Nephron progenitor cell (in vitro differentiated cells): ENCODE measurements around the gene BBX.
A peak's percentile ranks its signal among the peaks of the same experiment; 100 is the strongest.

ENCODE experiments used
- DNase-seq: peaks from one replicate; pipeline ENCODE4 v3.0.0; 2021
- H3K27ac Mint-ChIP-seq: 2 replicates; pipeline ENCODE4 v1.8.0; 2021; ENCODE audit warnings: mild to moderate bottlenecking, moderate library complexity, mixed read lengths
- H3K27me3 Mint-ChIP-seq: 2 replicates; pipeline ENCODE4 v1.8.0; 2021; ENCODE audit warnings: mild to moderate bottlenecking, low read depth, mixed read lengths; ENCODE audit not compliant: poor library complexity
- H3K36me3 Mint-ChIP-seq: 2 replicates; pipeline ENCODE4 v1.8.0; 2021; ENCODE audit warnings: low read depth, mixed read lengths
- H3K4me1 Mint-ChIP-seq: 2 replicates; pipeline ENCODE4 v1.8.0; 2021; ENCODE audit warnings: mixed read lengths
- H3K4me3 Mint-ChIP-seq: 2 replicates; pipeline ENCODE4 v1.8.0; 2021; ENCODE audit warnings: mild to moderate bottlenecking, moderate library complexity, mixed read lengths
- H3K9me3 Mint-ChIP-seq: 2 replicates; pipeline ENCODE4 v1.8.0; 2021; ENCODE audit warnings: mild to moderate bottlenecking, moderate library complexity, mixed read lengths
- CTCF ChIP-seq: fragments of 200-600 bp; sonication (generic); IDR thresholded peaks from 2 replicates; pipeline ENCODE4 v1.5.0; 2021; ENCODE audit warnings: antibody characterized with exemption

Gene BBX

GRCh38 chr3:107522510-107523288, at the start of gene BBX:
BBX (plus strand) TSS chr3:107522962; CDS start chr3:107710461, 187,499 bp downstream.
- no peaks in the 10 kb centered on the region for H3K9me3 Mint-ChIP-seq
- peaks cover 7% of the 10 kb centered on the region for H3K27me3 Mint-ChIP-seq
- peak within 1 kb of the TSS; percentile 93 for H3K27ac Mint-ChIP-seq
- peaks cover 30% of the 10 kb centered on the region for H3K4me1 Mint-ChIP-seq
- H3K4me3 Mint-ChIP-seq, result peak within 1 kb of the TSS; percentile 96
- DNase-seq, result peak; percentile 90
- no peak for TF ChIP-seq CTCF
- H3K36me3 Mint-ChIP-seq, result peaks cover 12% of the 10 kb centered on the region

GRCh38 chr3:107476462-107476861, 46.3 kb upstream of the BBX start:
- TF ChIP-seq CTCF, result no peak
- DNase-seq, result no peak
- no peak overlapping the region for H3K27ac Mint-ChIP-seq
- no peaks in the 10 kb centered on the region for H3K4me1 Mint-ChIP-seq
- H3K27me3 Mint-ChIP-seq, result peaks cover 8% of the 10 kb centered on the region
- no peak overlapping the region for H3K4me3 Mint-ChIP-seq
- no peaks in the 10 kb centered on the region for H3K36me3 Mint-ChIP-seq
- H3K9me3 Mint-ChIP-seq, result peaks cover 38% of the 10 kb centered on the region

- H3K4me1 Mint-ChIP-seq, result no peaks in the 10 kb centered on the region
- H3K27me3 Mint-ChIP-seq, result no peaks in the 10 kb centered on the region
- H3K36me3 Mint-ChIP-seq, result no peaks in the 10 kb centered on the region
- no peak for TF ChIP-seq CTCF
- H3K9me3 Mint-ChIP-seq, result no peaks in the 10 kb centered on the region
- DNase-seq, result no peak
- H3K27ac Mint-ChIP-seq, result no peak overlapping the region
- H3K4me3 Mint-ChIP-seq, result no peak overlapping the region
These were observed 35.3 kb upstream of the BBX start for GRCh38 chr3:107487490-107487889.

- no peak for DNase-seq
- Mint-ChIP-seq H3K9me3 (no peaks in the 10 kb centered on the region), H3K4me1 (no peaks in the 10 kb centered on the region), H3K27ac (no peak overlapping the region), H3K36me3 (no peaks in the 10 kb centered on the region), H3K27me3 (no peaks in the 10 kb centered on the region), H3K4me3 (no peak overlapping the region)
- no peak for TF ChIP-seq CTCF
These were observed 33.8 kb upstream of the BBX start for GRCh38 chr3:107488942-107489341.

- no peak overlapping the region for H3K4me3 Mint-ChIP-seq
- DNase-seq, result no peak
- no peaks in the 10 kb centered on the region for H3K36me3 Mint-ChIP-seq
- H3K27ac Mint-ChIP-seq, result no peak overlapping the region
- H3K9me3 Mint-ChIP-seq, result no peaks in the 10 kb centered on the region
- no peak for TF ChIP-seq CTCF
- peaks cover 4% of the 10 kb centered on the region for H3K27me3 Mint-ChIP-seq
- H3K4me1 Mint-ChIP-seq, result no peaks in the 10 kb centered on the region
These were observed 29.6 kb upstream of the BBX start for GRCh38 chr3:107493134-107493533.

GRCh38 chr3:107496855-107497254, 25.9 kb upstream of the BBX start:
- Mint-ChIP-seq H3K27ac (no peak overlapping the region), H3K36me3 (no peaks in the 10 kb centered on the region), H3K27me3 (peaks cover 4% of the 10 kb centered on the region), H3K9me3 (no peaks in the 10 kb centered on the region), H3K4me3 (no peak overlapping the region), H3K4me1 (no peaks in the 10 kb centered on the region)
- no peak for DNase-seq
- TF ChIP-seq CTCF, result no peak
